ENCODE measurements around the gene SPTB.

The SPTB gene

GRCh38 chr14:64760146-64760755 is 119.5 kb downstream of the SPTB start:
- no peak overlapping the region for H3K14ac ChIP-seq (ENCODE audit: low read length in 2 of 2)
- peak overlapping the region; percentile 98 for H2AK5ac ChIP-seq (ENCODE audit: low read length, severe bottlenecking)
- H2BK120ac ChIP-seq (ENCODE audit: low read depth, low read length): no peak overlapping the region
- no peak overlapping the region for H2AFZ ChIP-seq (ENCODE audit: low read depth, low read length)
- H2BK15ac ChIP-seq (ENCODE audit: low read depth, poor library complexity, severe bottlenecking): no peak overlapping the region
- H3K79me1 ChIP-seq (replicated peaks; ENCODE audit: low read length, poor library complexity, severe bottlenecking): peaks cover 2% of the 10 kb centered on the region
- H2BK5ac ChIP-seq (ENCODE audit: low read depth, low read length, poor library complexity, severe bottlenecking): no peak overlapping the region
- 65% methylated on average over 8 of the region's 8 CpGs for WGBS
- no peak overlapping the region for H3K23ac ChIP-seq (ENCODE audit: low read length in 2 of 2)
- H3K9me3 ChIP-seq (ENCODE audit: control insufficient read depth, low read length): no peaks in the 10 kb centered on the region
- peaks cover 72% of the 10 kb centered on the region for H3K4me1 ChIP-seq (ENCODE audit: control insufficient read depth, insufficient read depth, low read depth, low read length)
- peaks cover 0 to 35% of the 10 kb centered on the region in 2 experiments for H3K27me3 ChIP-seq (ENCODE audit: control insufficient read depth in 1 of 2, insufficient read depth in 1 of 2, low read length in 2 of 2)
- no peak overlapping the region for H4K8ac ChIP-seq (ENCODE audit: low read length)
- peak; percentile 43 for DNase-seq
- H3K4me2 ChIP-seq (ENCODE audit: low read length, poor library complexity, severe bottlenecking): no peak overlapping the region
- H3K4me3 ChIP-seq (ENCODE audit: insufficient read depth in 1 of 2, low read depth in 1 of 2, low read length in 2 of 2): no peak overlapping the region
- no peak overlapping the region for H2BK12ac ChIP-seq (ENCODE audit: low read length in 2 of 2)
- no peak overlapping the region for H3K18ac ChIP-seq (ENCODE audit: low read depth in 1 of 2, low read length in 2 of 2)
- no peaks in the 10 kb centered on the region for H3K36me3 ChIP-seq (ENCODE audit: control insufficient read depth in 1 of 2, insufficient read depth in 2 of 2, low read depth in 1 of 2, low read length in 2 of 2)
- H3K4ac ChIP-seq (ENCODE audit: low read depth in 1 of 2, low read length in 2 of 2): no peak overlapping the region
- H4K91ac ChIP-seq (ENCODE audit: low read length): no peak overlapping the region
- no peak overlapping the region for H3K27ac ChIP-seq (ENCODE audit: low read length, poor library complexity, severe bottlenecking)
- H3K9ac ChIP-seq (ENCODE audit: low read length): no peak overlapping the region

DNA sequence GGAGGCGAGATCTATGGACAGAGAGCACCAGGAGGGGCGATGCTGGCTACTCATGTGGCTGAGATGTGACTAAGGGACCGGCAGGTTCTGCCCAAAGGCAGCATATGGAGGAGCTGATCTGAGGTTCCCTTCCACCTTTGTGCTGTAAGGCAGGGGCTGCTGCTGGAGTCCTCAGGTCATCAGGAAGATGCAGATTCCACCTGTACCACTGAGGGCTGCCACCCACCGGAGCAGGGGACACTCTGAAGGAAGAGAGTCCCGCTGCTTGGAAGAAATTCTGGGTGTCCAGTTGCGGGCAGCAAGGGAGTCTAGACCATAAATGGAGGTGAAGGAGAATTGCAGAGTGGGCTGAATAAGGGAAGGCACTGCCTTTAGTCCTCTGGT is 120.2 kb downstream of the SPTB start:
- no peak for DNase-seq
- H4K8ac ChIP-seq (ENCODE audit: low read length): peak overlapping the region; percentile 78
- WGBS: 98% methylated on average over 6 of the region's 6 CpGs

DNA sequence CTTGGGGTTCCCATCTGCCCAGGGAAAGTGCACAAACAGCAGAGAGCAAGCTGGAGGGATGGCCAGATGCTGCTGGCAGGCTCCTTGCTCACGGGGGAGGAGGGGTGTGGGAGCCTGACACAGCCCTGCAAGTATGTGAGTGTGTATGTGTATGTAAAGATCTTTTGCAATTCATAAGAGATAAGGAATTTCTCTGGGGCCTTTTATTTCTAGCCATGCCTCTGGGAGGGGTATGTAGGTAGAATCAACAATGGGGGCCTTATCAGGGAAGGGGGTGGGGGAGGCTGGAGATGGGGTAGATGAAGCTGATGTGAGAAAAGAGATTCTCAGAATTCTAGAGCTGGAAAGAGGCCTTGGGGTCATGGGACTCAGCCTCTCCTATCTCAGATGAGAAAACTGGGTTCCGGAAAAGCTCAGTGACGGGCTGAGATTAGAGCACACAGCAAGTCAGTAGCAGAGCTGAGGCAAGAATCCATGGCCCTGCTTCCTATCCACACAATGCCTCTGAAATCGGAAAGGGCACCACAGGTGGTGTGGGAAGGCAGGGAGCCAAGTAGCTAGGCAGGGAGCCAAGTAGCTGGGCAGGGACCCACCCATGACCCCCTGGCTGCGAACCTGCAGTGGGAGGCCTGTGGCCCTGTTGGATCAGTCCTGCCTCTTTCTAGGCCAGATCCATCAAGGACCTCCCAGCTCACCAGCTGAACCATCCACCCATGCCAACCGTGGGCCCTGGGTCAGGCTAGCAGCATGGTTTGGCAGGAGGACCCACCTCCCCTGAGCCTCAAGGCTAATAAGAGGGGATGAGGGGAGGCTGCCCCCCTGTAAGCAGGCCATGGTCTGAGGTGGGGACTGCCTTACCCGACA is 120.8 kb downstream of the SPTB start:
- peaks cover 0 to 1% of the 10 kb centered on the region in 2 experiments for H3K36me3 ChIP-seq (ENCODE audit: control insufficient read depth in 1 of 2, insufficient read depth in 2 of 2, low read depth in 1 of 2, low read length in 2 of 2)
- peaks cover 4% of the 10 kb centered on the region for H3K9me3 ChIP-seq (ENCODE audit: control insufficient read depth, low read length)
- WGBS: 62% methylated on average over 7 of the region's 7 CpGs
- peaks cover 0 to 48% of the 10 kb centered on the region in 2 experiments for H3K27me3 ChIP-seq (ENCODE audit: control insufficient read depth in 1 of 2, insufficient read depth in 1 of 2, low read length in 2 of 2)
- no peak overlapping the region for H3K4me2 ChIP-seq (ENCODE audit: low read length, poor library complexity, severe bottlenecking)
- peak overlapping the region; percentile 19 to 76 for H3K4ac ChIP-seq (ENCODE audit: low read depth in 1 of 2, low read length in 2 of 2)
- H2AK5ac ChIP-seq (ENCODE audit: low read length, severe bottlenecking): peak overlapping the region; percentile 98
- H2BK5ac ChIP-seq (ENCODE audit: low read depth, low read length, poor library complexity, severe bottlenecking): peak overlapping the region; percentile 26
- peaks cover 66% of the 10 kb centered on the region for H3K4me1 ChIP-seq (ENCODE audit: control insufficient read depth, insufficient read depth, low read depth, low read length)
- H2AFZ ChIP-seq (ENCODE audit: low read depth, low read length): no peak overlapping the region
- DNase-seq: peak; percentile 89
- H2BK15ac ChIP-seq (ENCODE audit: low read depth, poor library complexity, severe bottlenecking): peak overlapping the region; percentile 90
- H3K18ac ChIP-seq (ENCODE audit: low read depth in 1 of 2, low read length in 2 of 2): peak overlapping the region; percentile 61 to 95
- H2BK12ac ChIP-seq (ENCODE audit: low read length in 2 of 2): peak overlapping the region; percentile 96 to 98
- H3K9ac ChIP-seq (ENCODE audit: low read length): no peak overlapping the region
- peak overlapping the region in 1 of 2 experiments; percentile 75 for H3K14ac ChIP-seq (ENCODE audit: low read length in 2 of 2)
- H4K91ac ChIP-seq (ENCODE audit: low read length): peak overlapping the region; percentile 89
- H3K23ac ChIP-seq (ENCODE audit: low read length in 2 of 2): peak overlapping the region in 1 of 2 experiments; percentile 38
- peak overlapping the region; percentile 78 for H4K8ac ChIP-seq (ENCODE audit: low read length)
- H3K27ac ChIP-seq (ENCODE audit: low read length, poor library complexity, severe bottlenecking): peak overlapping the region; percentile 97
- no peak overlapping the region for H3K4me3 ChIP-seq (ENCODE audit: insufficient read depth in 1 of 2, low read depth in 1 of 2, low read length in 2 of 2)
- H2BK120ac ChIP-seq (ENCODE audit: low read depth, low read length): peak overlapping the region; percentile 65
- peaks cover 2% of the 10 kb centered on the region for H3K79me1 ChIP-seq (replicated peaks; ENCODE audit: low read length, poor library complexity, severe bottlenecking)

More for the DNA sequence above, 120.2 kb downstream of the SPTB start:
- Histone ChIP-seq H3K18ac (ENCODE audit: low read depth in 1 of 2, low read length in 2 of 2) (peak overlapping the region; percentile 61 to 95), H2BK15ac (ENCODE audit: low read depth, poor library complexity, severe bottlenecking) (no peak overlapping the region), H4K91ac (ENCODE audit: low read length) (peak overlapping the region; percentile 89), H3K4ac (ENCODE audit: low read depth in 1 of 2, low read length in 2 of 2) (peak overlapping the region; percentile 19 to 76), H3K27ac (ENCODE audit: low read length, poor library complexity, severe bottlenecking) (peak overlapping the region; percentile 97), H2BK5ac (ENCODE audit: low read depth, low read length, poor library complexity, severe bottlenecking) (peak overlapping the region; percentile 26), H3K9me3 (ENCODE audit: control insufficient read depth, low read length) (no peaks in the 10 kb centered on the region), H2BK120ac (ENCODE audit: low read depth, low read length) (peak overlapping the region; percentile 59), H3K4me1 (ENCODE audit: control insufficient read depth, insufficient read depth, low read depth, low read length) (peaks cover 71% of the 10 kb centered on the region), H3K4me3 (ENCODE audit: insufficient read depth in 1 of 2, low read depth in 1 of 2, low read length in 2 of 2) (no peak overlapping the region), H3K36me3 (ENCODE audit: control insufficient read depth in 1 of 2, insufficient read depth in 2 of 2, low read depth in 1 of 2, low read length in 2 of 2) (no peaks in the 10 kb centered on the region), H3K9ac (ENCODE audit: low read length) (no peak overlapping the region), H3K23ac (ENCODE audit: low read length in 2 of 2) (peak overlapping the region in 1 of 2 experiments; percentile 38), H3K79me1 (replicated peaks; ENCODE audit: low read length, poor library complexity, severe bottlenecking) (peaks cover 2% of the 10 kb centered on the region), H2BK12ac (ENCODE audit: low read length in 2 of 2) (peak overlapping the region; percentile 96 to 98), H3K4me2 (ENCODE audit: low read length, poor library complexity, severe bottlenecking) (no peak overlapping the region), H2AK5ac (ENCODE audit: low read length, severe bottlenecking) (peak overlapping the region; percentile 98), H3K14ac (ENCODE audit: low read length in 2 of 2) (peak overlapping the region in 1 of 2 experiments; percentile 75), H3K27me3 (ENCODE audit: control insufficient read depth in 1 of 2, insufficient read depth in 1 of 2, low read length in 2 of 2) (peaks cover 0 to 42% of the 10 kb centered on the region in 2 experiments), H2AFZ (ENCODE audit: low read depth, low read length) (no peak overlapping the region)

DNA sequence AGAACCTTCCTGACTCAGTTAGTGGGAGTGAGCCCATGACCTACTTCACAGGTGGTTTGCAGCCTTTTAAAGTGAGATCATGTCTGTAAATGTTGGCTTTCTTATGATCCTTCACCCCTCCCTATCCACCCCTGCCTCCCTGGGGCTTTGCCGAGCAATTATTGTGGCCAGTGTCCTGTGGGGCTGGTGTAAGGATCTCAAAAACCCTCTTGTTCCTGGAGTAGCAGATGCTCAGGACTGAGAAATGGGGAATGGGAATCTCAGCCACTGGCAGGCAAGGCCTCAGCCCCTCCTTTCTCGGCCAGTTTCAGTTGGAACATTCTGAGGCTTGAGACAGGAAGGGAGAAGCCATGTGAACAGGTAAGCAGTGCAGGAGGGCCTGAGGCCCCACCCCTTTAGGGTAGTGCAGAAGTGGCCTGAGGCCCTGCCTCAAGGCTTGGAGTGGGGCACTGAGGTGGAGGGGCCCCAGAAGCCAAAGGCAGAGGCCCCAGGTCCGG is 121.6 kb downstream of the SPTB start:
- WGBS: 50% methylated on average over 2 of the region's 3 CpGs
- Histone ChIP-seq H3K4me2 (ENCODE audit: low read length, poor library complexity, severe bottlenecking) (no peak overlapping the region), H3K4ac (ENCODE audit: low read depth in 1 of 2, low read length in 2 of 2) (peak overlapping the region; percentile 1 to 19), H2BK120ac (ENCODE audit: low read depth, low read length) (peak overlapping the region; percentile 65), H4K8ac (ENCODE audit: low read length) (peak overlapping the region; percentile 16), H3K36me3 (ENCODE audit: control insufficient read depth in 1 of 2, insufficient read depth in 2 of 2, low read depth in 1 of 2, low read length in 2 of 2) (peaks cover 0 to 9% of the 10 kb centered on the region in 2 experiments), H2BK15ac (ENCODE audit: low read depth, poor library complexity, severe bottlenecking) (no peak overlapping the region), H3K79me1 (replicated peaks; ENCODE audit: low read length, poor library complexity, severe bottlenecking) (peaks cover 2% of the 10 kb centered on the region), H3K23ac (ENCODE audit: low read length in 2 of 2) (no peak overlapping the region), H2BK5ac (ENCODE audit: low read depth, low read length, poor library complexity, severe bottlenecking) (peak overlapping the region; percentile 99), H3K9me3 (ENCODE audit: control insufficient read depth, low read length) (peaks cover 5% of the 10 kb centered on the region), H2BK12ac (ENCODE audit: low read length in 2 of 2) (peak overlapping the region; percentile 22 to 83), H2AK5ac (ENCODE audit: low read length, severe bottlenecking) (peak overlapping the region; percentile 96), H3K18ac (ENCODE audit: low read depth in 1 of 2, low read length in 2 of 2) (peak overlapping the region; percentile 74 to 81), H3K9ac (ENCODE audit: low read length) (no peak overlapping the region), H3K4me1 (ENCODE audit: control insufficient read depth, insufficient read depth, low read depth, low read length) (peaks cover 59% of the 10 kb centered on the region), H2AFZ (ENCODE audit: low read depth, low read length) (no peak overlapping the region), H3K27ac (ENCODE audit: low read length, poor library complexity, severe bottlenecking) (peak overlapping the region; percentile 97), H3K14ac (ENCODE audit: low read length in 2 of 2) (peak overlapping the region in 1 of 2 experiments; percentile 19), H3K27me3 (ENCODE audit: control insufficient read depth in 1 of 2, insufficient read depth in 1 of 2, low read length in 2 of 2) (peaks cover 0 to 57% of the 10 kb centered on the region in 2 experiments), H4K91ac (ENCODE audit: low read length) (peak overlapping the region; percentile 64), H3K4me3 (ENCODE audit: insufficient read depth in 1 of 2, low read depth in 1 of 2, low read length in 2 of 2) (no peak overlapping the region)
- peak; percentile 36 for DNase-seq
